ENCODE data around the gene CXCL5.

- no peak for TF ChIP-seq POLR2A (IDR thresholded peaks at IDR 0.05)
- TF ChIP-seq, protein P1, sequence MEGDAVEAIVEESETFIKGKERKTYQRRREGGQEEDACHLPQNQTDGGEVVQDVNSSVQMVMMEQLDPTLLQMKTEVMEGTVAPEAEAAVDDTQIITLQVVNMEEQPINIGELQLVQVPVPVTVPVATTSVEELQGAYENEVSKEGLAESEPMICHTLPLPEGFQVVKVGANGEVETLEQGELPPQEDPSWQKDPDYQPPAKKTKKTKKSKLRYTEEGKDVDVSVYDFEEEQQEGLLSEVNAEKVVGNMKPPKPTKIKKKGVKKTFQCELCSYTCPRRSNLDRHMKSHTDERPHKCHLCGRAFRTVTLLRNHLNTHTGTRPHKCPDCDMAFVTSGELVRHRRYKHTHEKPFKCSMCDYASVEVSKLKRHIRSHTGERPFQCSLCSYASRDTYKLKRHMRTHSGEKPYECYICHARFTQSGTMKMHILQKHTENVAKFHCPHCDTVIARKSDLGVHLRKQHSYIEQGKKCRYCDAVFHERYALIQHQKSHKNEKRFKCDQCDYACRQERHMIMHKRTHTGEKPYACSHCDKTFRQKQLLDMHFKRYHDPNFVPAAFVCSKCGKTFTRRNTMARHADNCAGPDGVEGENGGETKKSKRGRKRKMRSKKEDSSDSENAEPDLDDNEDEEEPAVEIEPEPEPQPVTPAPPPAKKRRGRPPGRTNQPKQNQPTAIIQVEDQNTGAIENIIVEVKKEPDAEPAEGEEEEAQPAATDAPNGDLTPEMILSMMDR (IDR thresholded peaks at IDR 0.05 in 8 of 11, conservative IDR thresholded peaks at IDR 0.05 in 3 of 11) = no peak
- TF ChIP-seq POLR2AphosphoS5 (IDR thresholded peaks at IDR 0.05) = peak in 1 of 3 donors; percentile 21
Observed at GRCh38 chr4:73998040-73999011, at the start of gene CXCL5.

Data from spleen (tissue), 7 donors.